ENCODE data around the gene COL5A1. TPM values are rescaled to one million over a fixed set of nuclear protein-coding genes. Genes with fewer than 3 reads are reported as not detected.

COL5A1 gene
- total RNA-seq, 1 donor from 2014 or later: 13.9 TPM

GRCh38 chr9:134594078-134594941, 47.3 kb upstream of the COL5A1 start:
- TF ChIP-seq CTCF (IDR thresholded peaks at IDR 0.05; ENCODE audit: borderline replicate concordance): no peak
- H3K36me3 ChIP-seq: no peaks in the 10 kb centered on the region
- H3K4me3 ChIP-seq: no peak overlapping the region
- H3K27me3 ChIP-seq (ENCODE audit: low read depth): peaks cover 48% of the 10 kb centered on the region
- peaks cover 5% of the 10 kb centered on the region for H3K4me1 ChIP-seq
- intact Hi-C loops (cut with micrococcal nuclease): no loop called here
- no peak for DNase-seq
- H3K27ac ChIP-seq (replicated peaks): no peak overlapping the region
- no peaks in the 10 kb centered on the region for H3K9me3 ChIP-seq (replicated peaks)

- intact Hi-C loops (cut with micrococcal nuclease): no loop called here
- no peak for DNase-seq
- no peak for TF ChIP-seq CTCF (IDR thresholded peaks at IDR 0.05; ENCODE audit: borderline replicate concordance)
These were observed 46.6 kb upstream of the COL5A1 start for GRCh38 chr9:134595014-134595413.

GRCh38 chr9:134597041-134597913, 44.3 kb upstream of the COL5A1 start:
- TF ChIP-seq CTCF (IDR thresholded peaks at IDR 0.05; ENCODE audit: borderline replicate concordance): no peak
- intact Hi-C loops (cut with micrococcal nuclease): no loop called here
- H3K36me3 ChIP-seq: no peaks in the 10 kb centered on the region
- no peak for DNase-seq
- no peaks in the 10 kb centered on the region for H3K9me3 ChIP-seq (replicated peaks)
- no peak overlapping the region for H3K4me3 ChIP-seq
- no peak overlapping the region for H3K27ac ChIP-seq (replicated peaks)
- peaks cover 50% of the 10 kb centered on the region for H3K27me3 ChIP-seq (ENCODE audit: low read depth)
- peaks cover 5% of the 10 kb centered on the region for H3K4me1 ChIP-seq

More at GRCh38 chr9:134595014-134595413, 46.6 kb upstream of the COL5A1 start:
- Histone ChIP-seq H3K4me1 (peaks cover 5% of the 10 kb centered on the region), H3K9me3 (replicated peaks) (no peaks in the 10 kb centered on the region), H3K4me3 (no peak overlapping the region), H3K27me3 (ENCODE audit: low read depth) (peaks cover 48% of the 10 kb centered on the region), H3K27ac (replicated peaks) (no peak overlapping the region), H3K36me3 (no peaks in the 10 kb centered on the region)

- no peak overlapping the region for H3K4me3 ChIP-seq
- no peak for DNase-seq
- peaks cover 50% of the 10 kb centered on the region for H3K27me3 ChIP-seq (ENCODE audit: low read depth)
- H3K27ac ChIP-seq (replicated peaks): peak overlapping the region; percentile 58
- no peaks in the 10 kb centered on the region for H3K36me3 ChIP-seq
- intact Hi-C loops (cut with micrococcal nuclease): no loop called here
- no peaks in the 10 kb centered on the region for H3K9me3 ChIP-seq (replicated peaks)
- H3K4me1 ChIP-seq: peaks cover 5% of the 10 kb centered on the region
- peak; percentile 22 for TF ChIP-seq CTCF (IDR thresholded peaks at IDR 0.05; ENCODE audit: borderline replicate concordance)
These were observed 43.4 kb upstream of the COL5A1 start for GRCh38 chr9:134597957-134598883.

GRCh38 chr9:134598884-134599245, 42.7 kb upstream of the COL5A1 start:
- no peak for TF ChIP-seq CTCF (IDR thresholded peaks at IDR 0.05; ENCODE audit: borderline replicate concordance)
- peaks cover 5% of the 10 kb centered on the region for H3K4me1 ChIP-seq
- peak overlapping the region; percentile 58 for H3K27ac ChIP-seq (replicated peaks)
- H3K27me3 ChIP-seq (ENCODE audit: low read depth): peaks cover 49% of the 10 kb centered on the region
- no peaks in the 10 kb centered on the region for H3K36me3 ChIP-seq
- intact Hi-C loops (cut with micrococcal nuclease): no loop called here
- no peaks in the 10 kb centered on the region for H3K9me3 ChIP-seq (replicated peaks)
- no peak for DNase-seq
- H3K4me3 ChIP-seq: no peak overlapping the region
